Stimulated activated CD8-positive, alpha-beta memory T cell treated with anti-CD3 and anti-CD28 coated beads, Interleukin-15, amount 100 ng/mL, for 4 hours (primary cell): ENCODE data around the gene NFIX.

Source experiments
- DNase-seq, 2 donors: peaks; one replicate each; pipeline ENCODE4 v3.0.0-alpha.2; 2020; ENCODE audit warnings: low read depth in 2 of 2

The NFIX gene

GRCh38 chr19:13092606-13093235 is 97.4 kb downstream of the NFIX start:
- DNase-seq, result no peak

- peak; percentile 48 to 58 for DNase-seq
Measured at GRCh38 chr19:13093407-13094105, 98.3 kb downstream of the NFIX start.

GRCh38 chr19:13094106-13094504 is 98.8 kb downstream of the NFIX start:
- no peak for DNase-seq

- no peak for DNase-seq
Measured at GRCh38 chr19:13094771-13095392, 99.6 kb downstream of the NFIX start.

GRCh38 chr19:13095393-13095784 is 100.1 kb downstream of the NFIX start:
- no peak for DNase-seq

GRCh38 chr19:13095934-13096927 is 101.0 kb downstream of the NFIX start:
- no peak for DNase-seq

DNA sequence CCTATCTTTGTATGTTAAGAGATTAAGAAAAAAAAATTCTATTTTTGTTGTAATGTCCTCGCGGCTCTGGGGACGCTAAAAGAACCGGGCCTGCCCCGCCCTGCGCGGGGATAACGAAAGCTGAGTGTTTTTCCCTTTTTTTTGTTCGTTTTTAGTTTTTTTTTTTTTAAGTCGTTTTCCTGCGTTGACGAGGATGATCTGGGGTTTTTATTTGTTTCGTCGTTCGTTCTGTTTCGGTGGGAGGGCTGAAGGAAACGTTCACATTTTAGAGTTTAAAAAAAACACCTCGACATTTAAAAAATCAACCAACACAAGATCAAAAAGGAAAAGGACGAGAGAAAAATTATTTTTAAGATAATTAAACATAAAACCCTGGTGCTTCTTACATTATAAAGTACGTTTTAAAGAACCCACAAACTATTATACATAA is 101.8 kb downstream of the NFIX start:
- no peak for DNase-seq

GRCh38 chr19:13097463-13098258 is 102.4 kb downstream of the NFIX start:
- no peak for DNase-seq

GRCh38 chr19:13098277-13099072 is 103.2 kb downstream of the NFIX start:
- DNase-seq, result no peak

- DNase-seq, result peak; percentile 61 to 62
Measured at GRCh38 chr19:13099073-13099999, 104.1 kb downstream of the NFIX start.

DNA sequence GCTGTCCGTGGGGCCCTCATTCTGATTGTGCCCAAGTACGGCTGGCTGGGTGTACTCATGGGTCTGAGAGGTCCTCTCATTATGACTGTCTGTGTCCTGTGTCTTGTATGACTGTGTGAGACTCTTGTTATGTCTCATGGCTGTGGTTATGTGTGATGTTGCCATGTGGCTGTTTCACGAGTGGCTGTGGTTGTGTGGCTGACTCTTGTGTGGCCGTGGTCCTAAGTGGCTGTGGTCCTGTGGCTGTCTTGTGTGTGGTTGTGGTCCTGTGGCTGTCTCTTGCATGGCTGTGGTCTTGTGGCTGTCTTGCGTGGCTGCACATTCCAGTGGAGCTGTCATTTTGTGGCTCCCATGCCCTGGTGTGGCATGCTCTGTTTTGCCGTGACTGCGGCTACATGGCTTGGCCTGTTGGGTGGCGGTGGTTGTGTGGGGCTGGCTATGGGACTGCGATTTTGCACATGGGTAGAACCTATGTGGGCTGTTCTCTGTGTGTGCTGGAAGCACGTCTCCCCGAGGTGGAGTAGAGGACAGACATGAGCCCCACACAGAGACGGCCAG is 104.8 kb downstream of the NFIX start:
- DNase-seq, result peak in 1 of 2 donors; percentile 43

DNA sequence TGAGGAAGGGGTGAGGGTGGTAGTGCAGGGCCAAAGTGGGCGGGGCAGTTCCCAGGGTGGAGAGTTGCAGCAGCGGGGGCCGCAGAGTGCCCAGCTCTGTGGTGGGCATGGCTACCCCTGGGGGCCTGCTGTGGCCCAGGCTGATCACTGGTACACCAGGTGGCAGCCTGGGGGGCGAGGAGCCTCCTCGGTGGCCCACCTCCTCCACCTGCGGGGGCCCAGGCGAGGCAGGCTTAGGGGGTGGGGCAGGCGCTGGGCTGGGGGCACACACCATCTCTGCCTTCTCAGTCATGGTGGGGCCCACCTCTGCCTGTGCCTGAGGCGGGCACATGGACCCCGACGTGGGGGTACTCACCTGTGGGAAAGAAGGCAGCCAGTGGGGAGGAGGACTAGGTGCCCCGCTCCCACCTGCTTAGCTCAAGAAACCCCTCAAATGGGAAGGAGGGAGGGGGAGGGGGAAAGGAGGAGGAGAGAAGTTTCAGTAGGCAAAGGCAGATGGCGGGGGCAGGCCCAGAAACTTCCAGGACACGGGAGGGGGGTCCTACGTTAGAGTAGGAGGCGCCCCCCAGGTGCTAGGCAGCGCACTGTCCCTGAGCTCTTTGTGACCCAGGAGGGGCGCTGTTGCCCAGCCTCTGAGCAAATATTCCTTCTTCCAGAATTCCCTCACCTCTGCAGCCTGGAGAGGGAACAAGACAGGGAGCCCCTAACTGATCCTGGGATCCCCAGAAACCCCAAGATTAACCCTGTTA is 105.7 kb downstream of the NFIX start:
- no peak for DNase-seq

- no peak for DNase-seq
Measured at GRCh38 chr19:13101590-13102415, 106.5 kb downstream of the NFIX start.

DNA sequence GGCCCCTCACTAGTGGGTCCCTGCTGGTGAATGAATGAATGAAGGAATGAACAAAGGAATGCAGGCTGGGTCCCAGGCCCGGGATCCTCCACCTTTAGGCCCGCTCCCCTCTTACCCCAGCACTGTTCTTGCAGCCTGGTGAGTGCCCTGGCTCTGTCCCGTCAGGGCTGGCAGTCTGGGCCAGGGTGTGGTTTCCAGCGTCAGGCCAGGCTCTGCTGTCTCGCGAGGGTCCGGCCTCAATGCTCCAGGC is 107.1 kb downstream of the NFIX start:
- DNase-seq, result no peak

- no peak for DNase-seq
Measured at GRCh38 chr19:13102666-13103580, 107.6 kb downstream of the NFIX start, which contains the start of gene LYL1. TSS of gene LYL1 (minus strand) at chr19:13102858. CDS start at chr19:13101171, 1,687 bp downstream.
